Keratinocyte (primary cell): Measurements from ENCODE around the gene ABL1. TPM values are rescaled to one million over a fixed set of nuclear protein-coding genes. Genes with fewer than 3 reads are reported as not detected.

Experiments used
- DNase-seq: peaks from one replicate; pipeline ENCODE4 v3.0.0-alpha.2; 2011; ENCODE audit warnings: low read depth, missing footprints, low spot score
- FAIRE-seq: peaks from 2 replicates; lab custom pipeline; 2011; peaks lifted over from hg19 to GRCh38; lab: Jason Lieb, UNC
- H2AFZ ChIP-seq: 2 replicates; pipeline ENCODE4 v1.6.0; 2012; ENCODE audit warnings: low read length, control low read depth, inconsistent platforms; ENCODE audit not compliant: control insufficient read depth
- H3K27ac ChIP-seq: 2 replicates; pipeline ENCODE4 v1.5.1; 2011; ENCODE audit warnings: low read length; ENCODE audit not compliant: control insufficient read depth, insufficient read depth
- H3K27me3 ChIP-seq: 3 replicates; pipeline ENCODE4 v1.6.0; 2011; ENCODE audit warnings: low read length; ENCODE audit not compliant: control insufficient read depth, insufficient read depth; ENCODE audit errors: extremely low read depth
- H3K36me3 ChIP-seq, 2 experiments: 2 replicates in 1 of 2; 3 replicates in 1 of 2; pipeline ENCODE4 v1.5.1; 2011; ENCODE audit warnings: low read length in 2 of 2, mild to moderate bottlenecking in 1 of 2; ENCODE audit not compliant: control insufficient read depth in 2 of 2, insufficient read depth in 2 of 2; ENCODE audit errors: extremely low read depth in 1 of 2
- H3K4me1 ChIP-seq: 3 replicates; pipeline ENCODE4 v1.5.1; 2011; ENCODE audit warnings: low read length; ENCODE audit not compliant: control insufficient read depth, insufficient read depth; ENCODE audit errors: extremely low read depth
- H3K4me2 ChIP-seq: 3 replicates; pipeline ENCODE4 v1.6.0; 2011; ENCODE audit warnings: low read depth, low read length; ENCODE audit not compliant: control insufficient read depth, insufficient read depth; ENCODE audit errors: extremely low read depth
- H3K4me3 ChIP-seq, 3 experiments: fragments of 200-600 bp in 1 of 3; sonication (generic) in 1 of 3; 2 replicates in 2 of 3; 3 replicates in 1 of 3; pipeline ENCODE4 v1.5.1; 2011 to 2016; ENCODE audit warnings: low read length in 3 of 3, mild to moderate bottlenecking in 3 of 3, control low read depth in 2 of 3, inconsistent platforms in 1 of 3, low read depth in 1 of 3, mixed read lengths in 1 of 3, mixed run types in 1 of 3, moderate library complexity in 1 of 3; ENCODE audit not compliant: control insufficient read depth in 2 of 3, insufficient read depth in 2 of 3; ENCODE audit errors: extremely low read depth in 1 of 3
- H3K79me2 ChIP-seq: 2 replicates; pipeline ENCODE4 v1.6.0; 2012; ENCODE audit warnings: low read length; ENCODE audit not compliant: control insufficient read depth, insufficient read depth
- H3K9ac ChIP-seq: 3 replicates; pipeline ENCODE4 v1.6.0; 2011; ENCODE audit warnings: low read length; ENCODE audit not compliant: control insufficient read depth, insufficient read depth; ENCODE audit errors: extremely low read depth
- H3K9me1 ChIP-seq: 3 replicates; pipeline ENCODE4 v1.6.0; 2011; ENCODE audit warnings: low read length; ENCODE audit not compliant: control insufficient read depth, insufficient read depth; ENCODE audit errors: extremely low read depth
- H3K9me3 ChIP-seq: 2 replicates; pipeline ENCODE4 v1.5.1; 2012; ENCODE audit warnings: low read depth, low read length; ENCODE audit not compliant: control insufficient read depth
- H4K20me1 ChIP-seq: 3 replicates; pipeline ENCODE4 v1.6.0; 2011; ENCODE audit warnings: low read length; ENCODE audit not compliant: control insufficient read depth, insufficient read depth; ENCODE audit errors: extremely low read depth
- EZH2 ChIP-seq: IDR thresholded peaks from one replicate; pipeline ENCODE4 v1.6.1; 2012; ENCODE audit warnings: inconsistent platforms, mild to moderate bottlenecking, low read length, moderate library complexity
- dilution Hi-C: fragments of 300-500 bp; cut with MboI; formaldehyde crosslinking; loops from one replicate; pipeline ENCODE4 v1.7.0; 2020; ENCODE audit warnings: low sequenced_read_pairs; ENCODE audit not compliant: extremely low pct_ligation_motif_present
- polyA plus RNA-seq, 5 experiments: library from polyadenylated mRNA; depleted of rRNA in 3 of 5; stranded (reverse) in 3 of 5; stranded (forward) in 1 of 5; unstranded in 1 of 5; fragments of >200 nt; gene quantifications; 1 replicate in 1 of 5; 2 replicates in 3 of 5; 3 replicates in 1 of 5; pipeline versions ENCODE4 v1.2.1 to v1.2.3, GENCODE V29; 2011 to 2012; ENCODE audit warnings: missing spikeins in 2 of 5, low read depth in 1 of 5, low replicate concordance in 1 of 5
- TF ChIP-seq, protein P1 (sequence below), 3 experiments: IDR thresholded peaks in 1 of 3; conservative IDR thresholded peaks in 1 of 3; optimal IDR thresholded peaks in 1 of 3; 2 replicates in 2 of 3; 3 replicates in 1 of 3; pipeline versions ENCODE3 to v1.5.1; 2011; ENCODE audit warnings: low read length in 3 of 3, mild to moderate bottlenecking in 3 of 3, moderate library complexity in 2 of 3, control low read depth in 1 of 3, inconsistent platforms in 1 of 3; ENCODE audit not compliant: insufficient read depth in 2 of 3; ENCODE audit errors: extremely low read depth in 1 of 3

The ABL1 gene
- polyA plus RNA-seq, 1 donor (not counting 4 experiments of a cell fraction or from before 2014, with no cell fraction given) = 17.0 TPM

DNA sequence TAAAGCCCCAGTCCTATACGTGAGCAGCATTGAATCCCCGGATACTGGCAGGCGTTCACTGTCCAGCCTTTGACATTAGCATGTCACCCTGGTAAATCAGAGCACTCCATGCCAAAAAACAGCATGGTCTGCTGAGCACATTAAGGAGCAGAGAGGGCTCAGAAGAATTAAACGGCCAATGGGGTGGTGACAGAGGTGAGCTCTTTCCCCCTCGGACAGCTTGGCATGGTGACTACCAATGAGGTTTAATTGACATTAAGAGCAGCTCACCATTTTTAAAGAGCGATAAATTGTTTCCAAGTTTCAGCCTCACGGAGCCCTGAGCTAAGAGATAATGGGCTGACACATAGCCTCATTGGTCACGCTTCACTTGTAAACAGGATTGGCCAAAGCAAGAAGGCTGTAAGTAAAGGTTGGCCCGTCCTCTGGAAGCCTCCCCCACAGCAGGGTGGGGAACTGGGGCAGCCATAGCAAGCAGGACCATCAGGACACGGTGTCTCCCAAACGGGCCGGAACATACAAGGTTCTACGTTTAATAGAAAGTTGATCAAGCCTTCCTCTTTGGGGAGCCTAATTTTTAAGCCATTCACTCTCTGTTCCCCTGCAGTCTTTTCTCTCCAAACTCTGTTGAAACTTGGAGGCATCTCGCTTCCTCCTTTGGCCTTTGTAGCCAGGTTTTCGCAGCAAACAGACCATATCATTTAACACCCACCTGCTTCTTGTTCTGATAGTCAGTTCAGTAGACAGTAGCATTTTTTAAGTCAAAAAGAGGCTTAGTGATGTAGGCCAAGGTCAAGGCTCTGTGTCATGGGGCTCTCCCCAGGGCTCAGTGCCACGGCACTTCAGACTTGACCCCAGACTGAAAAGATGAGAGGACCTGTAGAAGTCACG lies 35.7 kb downstream of the ABL1 start:
- dilution Hi-C loops = no loop called here
- H3K9ac ChIP-seq = no peak overlapping the region
- H3K4me1 ChIP-seq = no peaks in the 10 kb centered on the region
- FAIRE-seq (no peak), DNase-seq (no peak)
- peaks cover 8% of the 10 kb centered on the region for H4K20me1 ChIP-seq
- H3K4me3 ChIP-seq = no peak overlapping the region
- no peaks in the 10 kb centered on the region for H3K9me3 ChIP-seq
- H3K27ac ChIP-seq = no peak overlapping the region
- H3K36me3 ChIP-seq = peaks cover 22 to 41% of the 10 kb centered on the region in 2 experiments
- TF ChIP-seq EZH2 = no peak
- TF ChIP-seq, protein P1, sequence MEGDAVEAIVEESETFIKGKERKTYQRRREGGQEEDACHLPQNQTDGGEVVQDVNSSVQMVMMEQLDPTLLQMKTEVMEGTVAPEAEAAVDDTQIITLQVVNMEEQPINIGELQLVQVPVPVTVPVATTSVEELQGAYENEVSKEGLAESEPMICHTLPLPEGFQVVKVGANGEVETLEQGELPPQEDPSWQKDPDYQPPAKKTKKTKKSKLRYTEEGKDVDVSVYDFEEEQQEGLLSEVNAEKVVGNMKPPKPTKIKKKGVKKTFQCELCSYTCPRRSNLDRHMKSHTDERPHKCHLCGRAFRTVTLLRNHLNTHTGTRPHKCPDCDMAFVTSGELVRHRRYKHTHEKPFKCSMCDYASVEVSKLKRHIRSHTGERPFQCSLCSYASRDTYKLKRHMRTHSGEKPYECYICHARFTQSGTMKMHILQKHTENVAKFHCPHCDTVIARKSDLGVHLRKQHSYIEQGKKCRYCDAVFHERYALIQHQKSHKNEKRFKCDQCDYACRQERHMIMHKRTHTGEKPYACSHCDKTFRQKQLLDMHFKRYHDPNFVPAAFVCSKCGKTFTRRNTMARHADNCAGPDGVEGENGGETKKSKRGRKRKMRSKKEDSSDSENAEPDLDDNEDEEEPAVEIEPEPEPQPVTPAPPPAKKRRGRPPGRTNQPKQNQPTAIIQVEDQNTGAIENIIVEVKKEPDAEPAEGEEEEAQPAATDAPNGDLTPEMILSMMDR (optimal IDR thresholded peaks at IDR 0.05 in 1 of 3, IDR thresholded peaks at IDR 0.05 in 1 of 3, conservative IDR thresholded peaks at IDR 0.05 in 1 of 3; ENCODE audit: extremely low read depth in 1 of 3, insufficient read depth in 2 of 3, low read length in 3 of 3) = no peak
- H3K9me1 ChIP-seq = no peaks in the 10 kb centered on the region
- H3K79me2 ChIP-seq = peaks cover 10% of the 10 kb centered on the region
- no peaks in the 10 kb centered on the region for H3K27me3 ChIP-seq
- H2AFZ ChIP-seq = no peak overlapping the region
- no peak overlapping the region for H3K4me2 ChIP-seq

GRCh38 chr9:130871395-130872062 lies 36.5 kb downstream of the ABL1 start:
- H4K20me1 ChIP-seq = peaks cover 8% of the 10 kb centered on the region
- H3K27ac ChIP-seq = no peak overlapping the region
- no peak overlapping the region for H3K9ac ChIP-seq
- DNase-seq (no peak), FAIRE-seq (no peak)
- H2AFZ ChIP-seq = no peak overlapping the region
- no peaks in the 10 kb centered on the region for H3K9me3 ChIP-seq
- H3K9me1 ChIP-seq = no peaks in the 10 kb centered on the region
- peaks cover 22 to 41% of the 10 kb centered on the region in 2 experiments for H3K36me3 ChIP-seq
- dilution Hi-C loops = no loop called here
- H3K79me2 ChIP-seq = peaks cover 10% of the 10 kb centered on the region
- H3K4me3 ChIP-seq = no peak overlapping the region
- no peak for TF ChIP-seq EZH2
- TF ChIP-seq, protein P1 (optimal IDR thresholded peaks at IDR 0.05 in 1 of 3, IDR thresholded peaks at IDR 0.05 in 1 of 3, conservative IDR thresholded peaks at IDR 0.05 in 1 of 3; ENCODE audit: extremely low read depth in 1 of 3, insufficient read depth in 2 of 3, low read length in 3 of 3) = no peak
- no peaks in the 10 kb centered on the region for H3K4me1 ChIP-seq
- H3K27me3 ChIP-seq = no peaks in the 10 kb centered on the region
- no peak overlapping the region for H3K4me2 ChIP-seq
